Ovary (tissue), 3 donors: ENCODE results near the gene METTL16.

ENCODE experiments used
- POLR2A ChIP-seq: fragments of 450-650 bp; IDR thresholded peaks from one replicate; pipeline ENCODE4 v1.6.1; 2017; ENCODE audit warnings: antibody characterized with exemption, mild to moderate bottlenecking, moderate library complexity
- TF ChIP-seq, protein P1 (sequence below), 3 donors: fragments of 450-650 bp in 2 of 3; fragments of 200-600 bp in 1 of 3; IDR thresholded peaks; one replicate each; pipeline versions ENCODE4 v1.5.1 to v1.8.0; 2016 to 2022; ENCODE audit warnings: antibody characterized with exemption in 3 of 3, mild to moderate bottlenecking in 1 of 3
- donor health status: DM: no; HTN: no; CAD: no.

DNA sequence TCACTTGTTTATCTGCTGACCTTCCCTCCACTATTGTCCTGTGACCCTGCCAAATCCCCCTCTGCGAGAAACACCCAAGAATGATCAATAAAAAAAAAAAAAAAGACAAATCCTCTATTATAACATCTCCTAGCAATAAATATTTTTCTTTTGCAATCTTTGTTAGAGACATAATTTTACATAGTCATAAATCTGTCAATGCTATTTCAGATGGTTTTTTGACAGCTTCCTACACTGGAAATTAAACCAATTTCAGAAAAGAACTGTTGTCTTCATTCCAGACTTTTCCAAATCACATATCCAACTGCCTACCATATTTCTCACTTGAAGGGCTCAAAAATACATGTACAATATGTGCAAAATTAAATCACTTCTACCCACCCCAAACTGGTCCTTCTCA, 3.7 kb downstream of the METTL16 start:
- TF ChIP-seq, protein P1, sequence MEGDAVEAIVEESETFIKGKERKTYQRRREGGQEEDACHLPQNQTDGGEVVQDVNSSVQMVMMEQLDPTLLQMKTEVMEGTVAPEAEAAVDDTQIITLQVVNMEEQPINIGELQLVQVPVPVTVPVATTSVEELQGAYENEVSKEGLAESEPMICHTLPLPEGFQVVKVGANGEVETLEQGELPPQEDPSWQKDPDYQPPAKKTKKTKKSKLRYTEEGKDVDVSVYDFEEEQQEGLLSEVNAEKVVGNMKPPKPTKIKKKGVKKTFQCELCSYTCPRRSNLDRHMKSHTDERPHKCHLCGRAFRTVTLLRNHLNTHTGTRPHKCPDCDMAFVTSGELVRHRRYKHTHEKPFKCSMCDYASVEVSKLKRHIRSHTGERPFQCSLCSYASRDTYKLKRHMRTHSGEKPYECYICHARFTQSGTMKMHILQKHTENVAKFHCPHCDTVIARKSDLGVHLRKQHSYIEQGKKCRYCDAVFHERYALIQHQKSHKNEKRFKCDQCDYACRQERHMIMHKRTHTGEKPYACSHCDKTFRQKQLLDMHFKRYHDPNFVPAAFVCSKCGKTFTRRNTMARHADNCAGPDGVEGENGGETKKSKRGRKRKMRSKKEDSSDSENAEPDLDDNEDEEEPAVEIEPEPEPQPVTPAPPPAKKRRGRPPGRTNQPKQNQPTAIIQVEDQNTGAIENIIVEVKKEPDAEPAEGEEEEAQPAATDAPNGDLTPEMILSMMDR (IDR thresholded peaks at IDR 0.05) = no peak
- no peak for TF ChIP-seq POLR2A
